Activated naive CD4-positive, alpha-beta T cell treated with anti-CD3 and anti-CD28 coated beads, Interleukin-2, amount 10 ng/mL, durations not matched to agents 7 days and 5 days (primary cell): ENCODE data around the gene ZFP57.
"Not testable (repeated sequence)": the region's sequence is repeated elsewhere in the genome, so short reads cannot be mapped to it uniquely, and the experiment has no call there.

Experiments used
- CTCF ChIA-PET: fragments of 350-600 bp; sonication (Branson Sonifier 250); formaldehyde crosslinking; loops from one replicate; lab custom pipeline; 2021; ENCODE audit warnings: antibody characterized with exemption; lab: Charles Lee
- DNase-seq: peaks from one replicate; pipeline ENCODE4 v3.0.0-alpha.2; 2020
- H3K27ac Mint-ChIP-seq: one replicate; pipeline ENCODE4 v1.8.0; 2021; ENCODE audit warnings: mild to moderate bottlenecking, moderate library complexity, mixed read lengths
- H3K27me3 Mint-ChIP-seq: one replicate; pipeline ENCODE4 v1.8.0; 2021; ENCODE audit warnings: mild to moderate bottlenecking, mixed read lengths
- H3K36me3 Mint-ChIP-seq: one replicate; pipeline ENCODE4 v1.8.0; 2021; ENCODE audit warnings: mixed read lengths
- H3K4me1 Mint-ChIP-seq: one replicate; pipeline ENCODE4 v1.8.0; 2021; ENCODE audit warnings: mixed read lengths
- H3K4me3 Mint-ChIP-seq: one replicate; pipeline ENCODE4 v1.8.0; 2021; ENCODE audit warnings: mild to moderate bottlenecking, moderate library complexity, mixed read lengths
- H3K9me3 Mint-ChIP-seq: one replicate; pipeline ENCODE4 v1.8.0; 2021; ENCODE audit warnings: mixed read lengths

ZFP57 gene

GRCh38 chr6:29676981-29677601, 3.9 kb downstream of the ZFP57 start:
- CTCF ChIA-PET = interaction anchor here (0.7 to 5.2 kb wide), 5 partner anchors 23 to 158 kb away, joined by 3 to 30 read pairs (median 5); no protein-coding TSS in a partner anchor
- H3K4me3 Mint-ChIP-seq = no peak overlapping the region
- peaks cover 42% of the 10 kb centered on the region for H3K27me3 Mint-ChIP-seq

GRCh38 chr6:29675561-29675960, 5.4 kb downstream of the ZFP57 start:
- peaks cover 48% of the 10 kb centered on the region for H3K27me3 Mint-ChIP-seq
- peaks cover 11% of the 10 kb centered on the region for H3K4me1 Mint-ChIP-seq
- no peaks in the 10 kb centered on the region for H3K9me3 Mint-ChIP-seq
- H3K4me3 Mint-ChIP-seq = no peak overlapping the region
- CTCF ChIA-PET = interaction anchor here (5.2 kb wide), 1 partner anchor 22 kb away, joined by 30 read pairs; no protein-coding TSS in a partner anchor
- DNase-seq = no peak
- no peaks in the 10 kb centered on the region for H3K36me3 Mint-ChIP-seq
- no peak overlapping the region for H3K27ac Mint-ChIP-seq

More at GRCh38 chr6:29676981-29677601, 3.9 kb downstream of the ZFP57 start:
- no peaks in the 10 kb centered on the region for H3K9me3 Mint-ChIP-seq
- no peak overlapping the region for H3K27ac Mint-ChIP-seq
- peaks cover 11% of the 10 kb centered on the region for H3K4me1 Mint-ChIP-seq
- H3K36me3 Mint-ChIP-seq = no peaks in the 10 kb centered on the region
- no peak for DNase-seq

- Mint-ChIP-seq H3K4me3 (no peak overlapping the region), H3K9me3 (no peaks in the 10 kb centered on the region), H3K36me3 (no peaks in the 10 kb centered on the region), H3K4me1 (peaks cover 11% of the 10 kb centered on the region), H3K27me3 (peaks cover 56% of the 10 kb centered on the region), H3K27ac (no peak overlapping the region)
- DNase-seq = no peak
- CTCF ChIA-PET = no interaction called here
Observed at GRCh38 chr6:29674008-29674407, 6.9 kb downstream of the ZFP57 start.

GRCh38 chr6:29673161-29673560, 7.8 kb downstream of the ZFP57 start:
- Mint-ChIP-seq H3K36me3 (no peaks in the 10 kb centered on the region), H3K4me1 (peaks cover 11% of the 10 kb centered on the region), H3K27ac (no peak overlapping the region), H3K27me3 (peaks cover 58% of the 10 kb centered on the region), H3K9me3 (no peaks in the 10 kb centered on the region), H3K4me3 (no peak overlapping the region)
- CTCF ChIA-PET = interaction anchor here (2.2 to 4.0 kb wide), 2 partner anchors 19 to 23 kb away, joined by 9 to 22 read pairs; no protein-coding TSS in a partner anchor
- DNase-seq = no peak

DNA sequence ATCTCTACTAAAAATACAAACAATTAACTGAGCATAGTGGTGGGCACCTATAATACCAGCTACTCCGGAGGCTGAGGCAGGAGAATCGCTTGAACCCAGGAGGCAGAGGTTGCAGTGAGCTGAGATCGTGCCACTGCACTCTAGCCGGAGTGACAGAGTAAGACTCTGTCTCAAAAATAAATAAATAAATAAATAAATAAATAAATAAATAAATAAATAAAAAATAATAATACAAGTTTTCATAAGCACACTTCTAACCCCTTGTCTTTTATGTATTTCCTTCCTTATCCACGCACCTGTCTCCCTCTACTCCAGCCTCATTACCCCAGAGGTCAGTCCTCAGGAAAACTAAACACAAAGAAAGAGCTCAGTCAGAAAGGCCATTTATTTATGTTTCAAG, 8.8 kb downstream of the ZFP57 start:
- H3K4me1 Mint-ChIP-seq, H3K9me3 Mint-ChIP-seq, H3K36me3 Mint-ChIP-seq, H3K27ac Mint-ChIP-seq, DNase-seq, H3K4me3 Mint-ChIP-seq: not testable (repeated sequence)
- CTCF ChIA-PET = interaction anchor here (2.2 to 4.0 kb wide), 2 partner anchors 18 to 22 kb away, joined by 9 to 22 read pairs; no protein-coding TSS in a partner anchor
- H3K27me3 Mint-ChIP-seq = peaks cover 67% of the 10 kb centered on the region

DNA sequence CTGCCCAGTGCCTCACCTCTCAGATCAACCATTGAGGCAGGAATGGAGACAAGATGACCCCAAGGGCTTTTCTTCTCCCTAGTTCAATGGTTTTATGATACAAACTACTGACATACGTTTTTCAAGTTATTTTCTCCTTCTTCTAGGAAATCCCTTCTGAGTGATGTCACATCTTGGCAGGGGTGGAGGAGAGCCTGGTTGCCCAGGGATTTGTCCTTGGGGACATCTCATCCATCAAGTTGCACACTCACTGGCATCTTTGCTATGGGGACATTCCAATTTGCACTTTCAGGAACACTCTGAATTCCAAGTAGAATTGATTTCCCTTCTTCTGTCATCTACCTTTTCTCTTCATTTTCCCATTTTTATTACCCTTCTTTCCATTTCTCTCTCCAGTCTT, 9.9 kb downstream of the ZFP57 start:
- H3K27me3 Mint-ChIP-seq = peaks cover 74% of the 10 kb centered on the region
- no peak overlapping the region for H3K4me3 Mint-ChIP-seq
- H3K36me3 Mint-ChIP-seq = no peaks in the 10 kb centered on the region
- no peak overlapping the region for H3K27ac Mint-ChIP-seq
- no peak for DNase-seq
- H3K4me1 Mint-ChIP-seq = peaks cover 1% of the 10 kb centered on the region
- H3K9me3 Mint-ChIP-seq = no peaks in the 10 kb centered on the region
- CTCF ChIA-PET = interaction anchor here (0.9 to 4.0 kb wide), 2 partner anchors 14 to 17 kb away, joined by 3 to 22 read pairs; no protein-coding TSS in a partner anchor

DNA sequence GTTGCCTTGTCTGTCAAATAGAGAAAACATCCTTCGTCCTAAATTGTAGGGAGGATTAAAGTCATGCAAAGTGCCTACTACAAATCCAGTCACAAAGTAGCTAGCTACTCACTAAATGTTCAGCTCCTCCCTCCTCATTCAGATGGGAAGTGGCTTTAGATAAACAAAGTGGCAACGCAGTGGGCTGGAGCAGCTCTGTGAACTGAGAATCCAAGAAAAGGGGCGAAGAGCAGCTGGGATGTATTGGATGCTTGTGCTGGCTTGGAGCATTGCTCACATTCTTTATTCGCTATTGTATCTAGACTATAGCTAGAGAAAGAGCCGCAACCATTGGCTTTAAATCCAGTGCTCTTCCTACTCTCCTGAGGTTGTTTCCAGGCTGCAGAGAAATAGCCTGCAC, 13.8 kb downstream of the ZFP57 start:
- peaks cover 58% of the 10 kb centered on the region for H3K27me3 Mint-ChIP-seq
- DNase-seq = no peak
- H3K9me3 Mint-ChIP-seq = no peaks in the 10 kb centered on the region
- CTCF ChIA-PET = interaction anchor here (2.6 to 6.6 kb wide), 2 partner anchors 14 to 17 kb away, joined by 18 to 63 read pairs; no protein-coding TSS in a partner anchor
- no peak overlapping the region for H3K27ac Mint-ChIP-seq
- H3K4me1 Mint-ChIP-seq = no peaks in the 10 kb centered on the region
- no peak overlapping the region for H3K4me3 Mint-ChIP-seq
- no peaks in the 10 kb centered on the region for H3K36me3 Mint-ChIP-seq

- no peak for DNase-seq
- H3K4me1 Mint-ChIP-seq = no peaks in the 10 kb centered on the region
- no peaks in the 10 kb centered on the region for H3K36me3 Mint-ChIP-seq
- H3K9me3 Mint-ChIP-seq = no peaks in the 10 kb centered on the region
- H3K27ac Mint-ChIP-seq = no peak overlapping the region
- H3K27me3 Mint-ChIP-seq = peaks cover 61% of the 10 kb centered on the region
- H3K4me3 Mint-ChIP-seq = no peak overlapping the region
- CTCF ChIA-PET = interaction anchor here (0.7 to 6.6 kb wide), 3 partner anchors 14 to 36 kb away, joined by 3 to 63 read pairs (median 18); no protein-coding TSS in a partner anchor
Observed at GRCh38 chr6:29666826-29667130, 14.2 kb downstream of the ZFP57 start.

GRCh38 chr6:29665942-29666825, 14.8 kb downstream of the ZFP57 start:
- Mint-ChIP-seq H3K4me1 (no peaks in the 10 kb centered on the region), H3K36me3 (no peaks in the 10 kb centered on the region), H3K27ac (no peak overlapping the region), H3K27me3 (peaks cover 63% of the 10 kb centered on the region), H3K9me3 (no peaks in the 10 kb centered on the region), H3K4me3 (no peak overlapping the region)
- no peak for DNase-seq
- CTCF ChIA-PET = interaction anchor here (0.7 to 6.6 kb wide), 4 partner anchors 13 to 36 kb away, joined by 3 to 63 read pairs (median 12); no protein-coding TSS in a partner anchor

- Mint-ChIP-seq H3K4me3 (no peak overlapping the region), H3K9me3 (no peaks in the 10 kb centered on the region), H3K27me3 (peaks cover 58% of the 10 kb centered on the region), H3K36me3 (no peaks in the 10 kb centered on the region), H3K4me1 (no peaks in the 10 kb centered on the region), H3K27ac (no peak overlapping the region)
- no peak for DNase-seq
- CTCF ChIA-PET = interaction anchor here (0.7 to 6.6 kb wide), 2 partner anchors 10 to 13 kb away, joined by 3 to 63 read pairs; no protein-coding TSS in a partner anchor
Observed at GRCh38 chr6:29663300-29664042, 17.5 kb downstream of the ZFP57 start.

GRCh38 chr6:29661502-29662141, 19.3 kb downstream of the ZFP57 start:
- H3K27me3 Mint-ChIP-seq = peaks cover 56% of the 10 kb centered on the region
- not testable (repeated sequence) for H3K4me1 Mint-ChIP-seq, H3K9me3 Mint-ChIP-seq, DNase-seq, H3K36me3 Mint-ChIP-seq, H3K4me3 Mint-ChIP-seq, H3K27ac Mint-ChIP-seq
- CTCF ChIA-PET = interaction anchor here (1.2 to 6.6 kb wide), 3 partner anchors 8 to 20 kb away, joined by 3 to 63 read pairs (median 15); no protein-coding TSS in a partner anchor

- DNase-seq = no peak
- H3K27ac Mint-ChIP-seq = no peak overlapping the region
- H3K9me3 Mint-ChIP-seq = no peaks in the 10 kb centered on the region
- H3K27me3 Mint-ChIP-seq = peaks cover 57% of the 10 kb centered on the region
- no peaks in the 10 kb centered on the region for H3K4me1 Mint-ChIP-seq
- no peaks in the 10 kb centered on the region for H3K36me3 Mint-ChIP-seq
- no peak overlapping the region for H3K4me3 Mint-ChIP-seq
- CTCF ChIA-PET = interaction anchor here (1.2 to 6.6 kb wide), 3 partner anchors 8 to 19 kb away, joined by 3 to 63 read pairs (median 15); no protein-coding TSS in a partner anchor
Observed at GRCh38 chr6:29661071-29661470, 19.9 kb downstream of the ZFP57 start.

DNA sequence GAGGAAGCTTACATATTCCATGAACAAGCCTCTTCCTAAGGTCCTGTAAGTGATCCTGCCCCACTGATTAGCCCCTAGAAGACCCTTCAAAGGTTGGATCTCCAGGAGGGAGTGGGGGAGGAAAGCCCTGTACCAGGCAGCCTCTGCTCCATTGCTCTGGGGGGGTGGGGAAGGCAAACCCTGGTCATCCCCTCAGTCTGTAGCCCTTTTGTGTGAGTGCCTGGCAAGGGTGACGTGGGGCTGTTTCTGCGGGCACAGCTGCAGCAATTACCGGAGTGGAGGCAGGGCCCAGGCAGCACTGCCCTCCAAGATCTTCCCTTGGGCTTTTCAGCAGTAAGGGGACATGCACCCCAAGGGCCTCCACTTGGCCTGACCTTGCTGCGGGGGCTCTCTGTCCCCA, 24.2 kb downstream of the ZFP57 start, which contains the start of gene MOG:
Gene MOG, plus strand, starts transcription at position 295 of the 400 bp plus-strand sequence. CDS start 118 bp downstream, outside the sequence.
- H3K27ac Mint-ChIP-seq = no peak within 1 kb of the TSS
- no peaks in the 10 kb centered on the region for H3K36me3 Mint-ChIP-seq
- H3K4me1 Mint-ChIP-seq = peaks cover 3% of the 10 kb centered on the region
- no peak within 1 kb of the TSS for H3K4me3 Mint-ChIP-seq
- H3K27me3 Mint-ChIP-seq = peaks cover 60% of the 10 kb centered on the region
- H3K9me3 Mint-ChIP-seq = no peaks in the 10 kb centered on the region
- CTCF ChIA-PET = interaction anchor here (1.0 to 1.1 kb wide), 2 partner anchors 28 to 40 kb away, joined by 4 read pairs; no protein-coding TSS in a partner anchor
- DNase-seq = no peak
